NB4 (cell line): ENCODE data around the gene DAPK1.

Source experiments
- DNase-seq: peaks from one replicate; pipeline ENCODE4 v3.0.0; 2010; ENCODE audit warnings: low read depth
- H3K4me3 ChIP-seq: one replicate; pipeline ENCODE4 v1.5.1; 2011; ENCODE audit warnings: mild to moderate bottlenecking, low read depth, low read length, moderate library complexity
- MYC ChIP-seq: IDR thresholded peaks from 2 replicates; pipeline ENCODE4 v1.6.1; 2011; ENCODE audit warnings: low read depth, low read length
- POLR2A ChIP-seq: IDR thresholded peaks from 2 replicates; pipeline ENCODE4 v1.6.1; 2011; ENCODE audit warnings: mild to moderate bottlenecking; ENCODE audit not compliant: insufficient read length; ENCODE audit errors: extremely low read depth
- TF ChIP-seq, protein P1 (sequence below): IDR thresholded peaks from 2 replicates; pipeline ENCODE4 v1.6.1; 2011; ENCODE audit warnings: low read depth, low read length
- TF ChIP-seq, protein P2 (sequence below): IDR thresholded peaks from one replicate; pipeline ENCODE4 v1.5.1; 2012; ENCODE audit warnings: low read depth, low read length

The DAPK1 gene

DNA sequence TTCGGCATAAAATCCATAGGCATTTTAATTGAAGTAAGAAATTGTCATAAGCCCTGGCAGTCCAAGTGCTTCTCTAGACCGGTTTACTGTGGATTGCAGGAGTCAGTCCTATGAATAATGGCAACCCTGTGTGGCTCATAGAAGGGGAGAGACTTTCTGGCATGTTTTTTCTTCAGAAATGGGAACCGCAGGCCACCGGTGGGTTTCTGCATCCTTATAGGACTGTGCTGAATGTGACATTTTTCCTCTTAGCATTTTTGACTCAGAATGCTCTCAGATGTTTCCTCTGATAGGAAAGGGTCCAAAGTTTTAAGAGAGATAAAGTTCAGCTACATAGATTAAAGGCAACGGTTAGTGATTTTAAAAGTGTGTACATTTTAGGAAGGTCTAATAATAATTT, 6.3 kb downstream of the DAPK1 start:
- no peak overlapping the region for H3K4me3 ChIP-seq
- TF ChIP-seq, protein P1, sequence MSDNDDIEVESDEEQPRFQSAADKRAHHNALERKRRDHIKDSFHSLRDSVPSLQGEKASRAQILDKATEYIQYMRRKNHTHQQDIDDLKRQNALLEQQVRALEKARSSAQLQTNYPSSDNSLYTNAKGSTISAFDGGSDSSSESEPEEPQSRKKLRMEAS = no peak
- TF ChIP-seq POLR2A (no peak), MYC (no peak)
- TF ChIP-seq, protein P2, sequence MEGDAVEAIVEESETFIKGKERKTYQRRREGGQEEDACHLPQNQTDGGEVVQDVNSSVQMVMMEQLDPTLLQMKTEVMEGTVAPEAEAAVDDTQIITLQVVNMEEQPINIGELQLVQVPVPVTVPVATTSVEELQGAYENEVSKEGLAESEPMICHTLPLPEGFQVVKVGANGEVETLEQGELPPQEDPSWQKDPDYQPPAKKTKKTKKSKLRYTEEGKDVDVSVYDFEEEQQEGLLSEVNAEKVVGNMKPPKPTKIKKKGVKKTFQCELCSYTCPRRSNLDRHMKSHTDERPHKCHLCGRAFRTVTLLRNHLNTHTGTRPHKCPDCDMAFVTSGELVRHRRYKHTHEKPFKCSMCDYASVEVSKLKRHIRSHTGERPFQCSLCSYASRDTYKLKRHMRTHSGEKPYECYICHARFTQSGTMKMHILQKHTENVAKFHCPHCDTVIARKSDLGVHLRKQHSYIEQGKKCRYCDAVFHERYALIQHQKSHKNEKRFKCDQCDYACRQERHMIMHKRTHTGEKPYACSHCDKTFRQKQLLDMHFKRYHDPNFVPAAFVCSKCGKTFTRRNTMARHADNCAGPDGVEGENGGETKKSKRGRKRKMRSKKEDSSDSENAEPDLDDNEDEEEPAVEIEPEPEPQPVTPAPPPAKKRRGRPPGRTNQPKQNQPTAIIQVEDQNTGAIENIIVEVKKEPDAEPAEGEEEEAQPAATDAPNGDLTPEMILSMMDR = no peak
- no peak for DNase-seq

DNA sequence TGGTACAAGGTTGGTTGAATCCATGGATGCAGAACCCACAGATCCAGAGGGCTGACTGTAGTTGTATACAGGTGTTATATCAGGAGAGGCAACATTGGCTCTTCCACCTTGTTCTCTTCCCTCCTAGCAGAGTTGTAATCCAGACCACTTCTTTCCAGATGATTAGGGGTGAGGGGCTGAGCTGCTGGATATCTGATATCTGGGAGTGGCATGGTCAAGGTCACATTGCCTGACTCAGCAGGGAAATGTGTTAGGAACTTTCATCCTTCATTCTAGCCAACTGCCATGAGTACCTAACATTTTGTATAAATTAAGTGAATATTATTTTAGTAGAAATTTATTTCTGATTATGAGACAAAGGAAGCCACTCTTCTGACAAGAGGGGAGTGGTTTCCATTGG, 7.3 kb downstream of the DAPK1 start:
- no peak for DNase-seq
- TF ChIP-seq, protein P2 = no peak
- TF ChIP-seq, protein P1 = no peak
- TF ChIP-seq POLR2A = no peak
- no peak for TF ChIP-seq MYC

DNA sequence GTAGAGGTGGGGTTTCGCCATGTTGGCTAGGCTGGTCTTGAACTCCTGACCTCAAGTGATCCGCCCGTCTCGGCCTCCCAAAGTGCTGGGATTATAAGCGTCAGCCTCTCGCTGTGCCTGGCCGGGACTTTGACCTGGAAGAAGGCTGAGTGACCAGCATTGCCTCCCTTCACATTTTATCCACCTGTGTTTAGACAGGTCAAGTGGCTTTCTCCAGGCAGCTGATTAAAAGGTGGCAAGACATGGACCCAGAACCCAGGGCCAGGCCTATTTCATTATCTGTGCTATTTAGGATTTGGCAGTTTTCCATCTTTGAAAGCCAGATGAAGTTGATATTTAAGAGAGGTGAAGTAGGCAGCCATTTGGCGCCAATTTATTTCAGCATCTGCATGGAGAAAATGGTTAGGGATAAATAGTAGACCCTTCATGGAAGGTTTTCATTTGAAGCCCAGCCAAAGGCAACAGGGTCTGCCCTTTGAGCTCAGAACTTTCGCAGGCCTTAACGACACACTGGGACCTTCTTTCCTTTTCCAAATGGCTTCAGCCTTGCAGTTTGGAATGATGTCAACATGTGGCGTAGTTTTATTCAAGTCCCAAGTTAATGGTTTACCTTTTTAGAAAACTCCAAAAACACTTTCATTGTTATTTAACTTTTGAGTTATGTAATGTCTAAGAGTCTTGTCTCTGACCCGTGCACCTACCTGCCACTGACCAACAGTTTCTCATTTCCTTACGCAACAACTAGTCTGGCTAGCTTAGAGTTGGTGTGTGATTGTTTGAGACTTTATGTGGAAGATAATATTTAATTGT, 8.4 kb downstream of the DAPK1 start:
- no peak overlapping the region for H3K4me3 ChIP-seq
- DNase-seq = no peak
- TF ChIP-seq MYC (no peak), POLR2A (no peak)
- TF ChIP-seq, protein P2 = no peak
- TF ChIP-seq, protein P1 = no peak

More for the DNA sequence above, 7.3 kb downstream of the DAPK1 start:
- no peak overlapping the region for H3K4me3 ChIP-seq

DNA sequence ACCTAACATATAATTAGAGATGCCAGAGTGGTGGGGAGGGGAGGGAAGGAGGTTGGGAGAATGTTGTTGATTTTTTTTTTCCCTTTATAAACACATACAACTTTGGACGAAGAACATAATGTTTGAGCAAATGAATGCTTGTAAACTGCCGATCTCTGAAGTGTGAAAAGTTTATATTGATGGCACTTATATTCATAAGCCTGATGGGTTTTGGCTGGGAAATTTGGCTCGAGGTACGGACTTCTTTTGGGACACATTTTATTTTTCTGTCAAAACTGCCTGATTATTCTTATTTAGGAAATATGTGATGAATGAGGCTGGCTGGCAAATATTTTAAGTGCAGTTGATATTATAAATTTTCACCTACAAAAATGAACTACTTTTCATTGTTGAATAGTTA, 9.9 kb downstream of the DAPK1 start:
- TF ChIP-seq MYC = no peak
- TF ChIP-seq, protein P1 = no peak
- TF ChIP-seq, protein P2 = no peak
- no peak for TF ChIP-seq POLR2A
- DNase-seq = no peak
- no peak overlapping the region for H3K4me3 ChIP-seq

DNA sequence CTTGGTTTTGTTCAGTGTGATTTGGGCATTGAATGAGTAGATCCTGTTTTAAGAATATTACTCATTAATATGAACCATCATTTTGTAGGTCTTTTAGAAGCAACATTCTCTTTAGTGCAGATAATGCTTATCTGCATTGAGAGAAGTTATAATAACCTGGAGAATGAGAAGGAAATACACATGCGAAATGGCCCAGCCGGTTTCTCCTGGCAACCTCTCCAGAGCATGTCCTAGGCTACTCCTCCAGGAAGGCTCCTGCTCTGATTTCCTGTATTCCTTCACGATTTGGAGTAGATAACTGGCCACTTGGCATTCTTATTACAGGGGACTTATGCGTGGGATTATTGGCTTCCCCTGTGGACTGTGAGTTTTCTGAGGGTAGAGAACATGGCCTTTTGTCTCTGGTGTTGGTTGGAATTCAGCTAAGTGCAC, 12.6 kb downstream of the DAPK1 start:
- no peak for DNase-seq
- TF ChIP-seq MYC = no peak
- TF ChIP-seq POLR2A = no peak
- TF ChIP-seq, protein P2 = no peak
- TF ChIP-seq, protein P1 = no peak

More for the DNA sequence above, 12.6 kb downstream of the DAPK1 start:
- H3K4me3 ChIP-seq = no peak overlapping the region
